GM21737 (cell line): ENCODE data around the gene PIWIL4.
"Not testable (repeated sequence)": the region's sequence is repeated elsewhere in the genome, so short reads cannot be mapped to it uniquely, and the experiment has no call there.

ENCODE experiments used
- ATAC-seq: cut with Tn5 transposase; IDR thresholded peaks from one replicate; pipeline ENCODE4 v1.9.1; 2021; ENCODE audit warnings: mild to moderate bottlenecking, moderate library complexity; ENCODE audit not compliant: unreplicated experiment

PIWIL4 gene

GRCh38 chr11:94546886-94547285, 20.3 kb upstream of the PIWIL4 start:
- ATAC-seq: no peak

GRCh38 chr11:94549146-94549545, 18.0 kb upstream of the PIWIL4 start:
- ATAC-seq: no peak

GRCh38 chr11:94550513-94550912, 16.7 kb upstream of the PIWIL4 start:
- no peak for ATAC-seq

GRCh38 chr11:94553938-94554337, 13.2 kb upstream of the PIWIL4 start:
- no peak for ATAC-seq

GRCh38 chr11:94555752-94556329, 11.3 kb upstream of the PIWIL4 start:
- not testable (repeated sequence) for ATAC-seq

- no peak for ATAC-seq
Measured at GRCh38 chr11:94557421-94557820, 9.7 kb upstream of the PIWIL4 start.

GRCh38 chr11:94557992-94558391, 9.2 kb upstream of the PIWIL4 start:
- ATAC-seq: no peak

GRCh38 chr11:94558468-94558867, 8.7 kb upstream of the PIWIL4 start:
- no peak for ATAC-seq

GRCh38 chr11:94558932-94559331, 8.2 kb upstream of the PIWIL4 start:
- no peak for ATAC-seq

- no peak for ATAC-seq
Measured at GRCh38 chr11:94559361-94559760, 7.8 kb upstream of the PIWIL4 start.

- ATAC-seq: no peak
Measured at GRCh38 chr11:94560834-94561233, 6.3 kb upstream of the PIWIL4 start.

GRCh38 chr11:94563176-94563847, 3.9 kb upstream of the PIWIL4 start:
- no peak for ATAC-seq

- ATAC-seq: no peak
Measured at GRCh38 chr11:94563848-94564467, 3.2 kb upstream of the PIWIL4 start.

GRCh38 chr11:94568200-94568599, 1.0 kb downstream of the PIWIL4 start:
- no peak for ATAC-seq

GRCh38 chr11:94568717-94569116, 1.5 kb downstream of the PIWIL4 start:
- no peak for ATAC-seq

- not testable (repeated sequence) for ATAC-seq
Measured at GRCh38 chr11:94572975-94573374, 5.8 kb downstream of the PIWIL4 start.

- ATAC-seq: no peak
Measured at GRCh38 chr11:94574193-94574961, 7.2 kb downstream of the PIWIL4 start.

- ATAC-seq: no peak
Measured at GRCh38 chr11:94576306-94576705, 9.1 kb downstream of the PIWIL4 start.

GRCh38 chr11:94577841-94578240, 10.7 kb downstream of the PIWIL4 start:
- ATAC-seq: no peak

GRCh38 chr11:94581926-94582325, 14.8 kb downstream of the PIWIL4 start:
- no peak for ATAC-seq

GRCh38 chr11:94583213-94583865, 16.2 kb downstream of the PIWIL4 start:
- ATAC-seq: no peak
